ENCODE measurements around the gene ATP1B2. TPM values are rescaled to one million over a fixed set of nuclear protein-coding genes. Genes with fewer than 3 reads are reported as not detected.
A peak's percentile ranks its signal among the peaks of the same experiment; 100 is the strongest.

The ATP1B2 gene
- total and polyA plus RNA-seq, 9 of the 15 experiments (the other 6 are each of a cell fraction or from before 2014, with no cell fraction given): 0.23 to 6.0 (median 0.99) TPM

DNA sequence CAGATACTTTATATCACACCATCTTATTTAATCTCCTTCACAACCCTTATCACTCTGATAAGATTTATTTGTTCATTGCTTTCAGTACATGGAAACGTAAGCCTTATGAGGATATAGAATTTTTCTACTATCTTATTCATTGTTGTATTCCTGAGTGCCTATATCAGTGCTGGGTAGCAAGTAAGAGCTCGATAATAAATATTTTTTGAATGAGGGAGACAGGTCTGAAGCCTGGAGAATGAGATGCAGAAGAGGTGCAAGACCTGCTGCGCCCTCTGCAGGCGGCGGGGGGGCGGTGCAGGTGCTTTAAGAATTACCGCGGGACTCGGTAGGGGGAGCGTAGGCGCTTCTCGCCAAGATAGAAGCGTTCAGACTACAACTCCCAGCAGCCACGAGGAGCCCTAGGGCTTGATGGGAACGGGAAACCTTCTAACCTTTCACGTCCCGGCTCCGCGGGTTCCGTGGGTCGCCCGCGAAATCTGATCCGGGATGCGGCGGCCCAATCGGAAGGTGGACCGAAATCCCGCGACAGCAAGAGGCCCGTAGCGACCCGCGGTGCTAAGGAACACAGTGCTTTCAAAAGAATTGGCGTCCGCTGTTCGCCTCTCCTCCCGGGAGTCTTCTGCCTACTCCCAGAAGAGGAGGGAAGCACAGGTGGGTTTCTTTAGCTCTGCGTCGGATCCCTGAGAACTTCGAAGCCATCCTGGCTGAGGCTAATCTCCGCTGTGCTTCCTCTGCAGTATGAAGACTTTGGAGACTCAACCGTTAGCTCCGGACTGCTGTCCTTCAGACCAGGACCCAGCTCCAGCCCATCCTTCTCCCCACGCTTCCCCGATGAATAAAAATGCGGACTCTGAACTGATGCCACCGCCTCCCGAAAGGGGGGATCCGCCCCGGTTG lies 37.4 kb downstream of the ATP1B2 start, which contains the start of gene WRAP53 (continued):
- TF ChIP-seq ZNF766 (CRISPR knock-in tag; conservative IDR thresholded peaks at IDR 0.05) (peak; percentile 75), RFX1 (IDR thresholded peaks at IDR 0.05) (peak; percentile 70), SMC3 (conservative IDR thresholded peaks at IDR 0.05; ENCODE audit: insufficient read depth, low read depth, low read length) (peak; percentile 65; the same call in 1 of the 2 replicates), JUN (IDR thresholded peaks at IDR 0.05; ENCODE audit: borderline replicate concordance, low read depth, low read length) (0 out of 2 replicates have a peak, but pooled peaks have one; percentile 16), JUN (CRISPR knock-in tag; IDR thresholded peaks at IDR 0.05; ENCODE audit: borderline replicate concordance) (no peak), YY1 (IDR thresholded peaks at IDR 0.05; ENCODE audit: borderline replicate concordance in 1 of 3, control insufficient read depth in 1 of 3, extremely low read depth in 1 of 3, insufficient read depth in 3 of 3, insufficient read length in 1 of 3, insufficient replicate concordance in 2 of 3, low read depth in 1 of 3, low read length in 2 of 3) (peak in 2 of 3 experiments; percentile 44 to 72), PHF8 (IDR thresholded peaks at IDR 0.05; ENCODE audit: borderline replicate concordance, low read length) (peak; percentile 58; the same call in 1 of the 2 replicates), DDX20 (tag; IDR thresholded peaks at IDR 0.05; ENCODE audit: low read depth) (no peak), CBFA2T2 (conservative IDR thresholded peaks at IDR 0.05) (no peak), NRF1 (conservative IDR thresholded peaks at IDR 0.05 in 1 of 2, IDR thresholded peaks at IDR 0.05 in 1 of 2) (peak in 1 of 2 experiments; percentile 52; a peak in 3 of 4 replicates), ZNF174 (CRISPR knock-in tag; IDR thresholded peaks at IDR 0.05) (no peak), RBBP5 (IDR thresholded peaks at IDR 0.05; ENCODE audit: borderline replicate concordance, insufficient read depth, low read length, poor library complexity, severe bottlenecking) (peak; percentile 24), TAF1 (IDR thresholded peaks at IDR 0.05; ENCODE audit: control insufficient read depth, extremely low read depth, insufficient read depth, low read length, severe bottlenecking) (peak; percentile 44), HNRNPLL (IDR thresholded peaks at IDR 0.05; ENCODE audit: low read depth, low read length, poor library complexity, severe bottlenecking) (peak; percentile 87), MCM7 (IDR thresholded peaks at IDR 0.05) (no peak), CEBPG (CRISPR knock-in tag; IDR thresholded peaks at IDR 0.05) (no peak), CEBPG (tag; conservative IDR thresholded peaks at IDR 0.05 in 1 of 2, IDR thresholded peaks at IDR 0.05 in 1 of 2) (no peak), BDP1 (IDR thresholded peaks at IDR 0.05; ENCODE audit: insufficient read depth, insufficient read length) (no peak), NR2C1 (IDR thresholded peaks at IDR 0.05) (peak; percentile 92), NR2C1 (tag; IDR thresholded peaks at IDR 0.05) (peak; percentile 96)
- TF ChIP-seq, protein P1, sequence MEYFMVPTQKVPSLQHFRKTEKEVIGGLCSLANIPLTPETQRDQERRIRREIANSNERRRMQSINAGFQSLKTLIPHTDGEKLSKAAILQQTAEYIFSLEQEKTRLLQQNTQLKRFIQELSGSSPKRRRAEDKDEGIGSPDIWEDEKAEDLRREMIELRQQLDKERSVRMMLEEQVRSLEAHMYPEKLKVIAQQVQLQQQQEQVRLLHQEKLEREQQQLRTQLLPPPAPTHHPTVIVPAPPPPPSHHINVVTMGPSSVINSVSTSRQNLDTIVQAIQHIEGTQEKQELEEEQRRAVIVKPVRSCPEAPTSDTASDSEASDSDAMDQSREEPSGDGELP (CRISPR knock-in tag; IDR thresholded peaks at IDR 0.05; ENCODE audit: borderline replicate concordance): peak; percentile 45; the same call in 1 of the 2 replicates
- TF ChIP-seq, protein P2, sequence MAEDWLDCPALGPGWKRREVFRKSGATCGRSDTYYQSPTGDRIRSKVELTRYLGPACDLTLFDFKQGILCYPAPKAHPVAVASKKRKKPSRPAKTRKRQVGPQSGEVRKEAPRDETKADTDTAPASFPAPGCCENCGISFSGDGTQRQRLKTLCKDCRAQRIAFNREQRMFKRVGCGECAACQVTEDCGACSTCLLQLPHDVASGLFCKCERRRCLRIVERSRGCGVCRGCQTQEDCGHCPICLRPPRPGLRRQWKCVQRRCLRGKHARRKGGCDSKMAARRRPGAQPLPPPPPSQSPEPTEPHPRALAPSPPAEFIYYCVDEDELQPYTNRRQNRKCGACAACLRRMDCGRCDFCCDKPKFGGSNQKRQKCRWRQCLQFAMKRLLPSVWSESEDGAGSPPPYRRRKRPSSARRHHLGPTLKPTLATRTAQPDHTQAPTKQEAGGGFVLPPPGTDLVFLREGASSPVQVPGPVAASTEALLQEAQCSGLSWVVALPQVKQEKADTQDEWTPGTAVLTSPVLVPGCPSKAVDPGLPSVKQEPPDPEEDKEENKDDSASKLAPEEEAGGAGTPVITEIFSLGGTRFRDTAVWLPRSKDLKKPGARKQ (CRISPR knock-in tag; IDR thresholded peaks at IDR 0.05): no peak
- TF ChIP-seq, protein P3, sequence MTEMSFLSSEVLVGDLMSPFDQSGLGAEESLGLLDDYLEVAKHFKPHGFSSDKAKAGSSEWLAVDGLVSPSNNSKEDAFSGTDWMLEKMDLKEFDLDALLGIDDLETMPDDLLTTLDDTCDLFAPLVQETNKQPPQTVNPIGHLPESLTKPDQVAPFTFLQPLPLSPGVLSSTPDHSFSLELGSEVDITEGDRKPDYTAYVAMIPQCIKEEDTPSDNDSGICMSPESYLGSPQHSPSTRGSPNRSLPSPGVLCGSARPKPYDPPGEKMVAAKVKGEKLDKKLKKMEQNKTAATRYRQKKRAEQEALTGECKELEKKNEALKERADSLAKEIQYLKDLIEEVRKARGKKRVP (CRISPR knock-in tag; IDR thresholded peaks at IDR 0.05): no peak
